Measurements from ENCODE around the gene ZNF583. TPM values are rescaled to one million over a fixed set of nuclear protein-coding genes. Genes with fewer than 3 reads are reported as not detected.

The ZNF583 gene
- total RNA-seq, 1 donor from 2014 or later: 9.1 TPM

DNA sequence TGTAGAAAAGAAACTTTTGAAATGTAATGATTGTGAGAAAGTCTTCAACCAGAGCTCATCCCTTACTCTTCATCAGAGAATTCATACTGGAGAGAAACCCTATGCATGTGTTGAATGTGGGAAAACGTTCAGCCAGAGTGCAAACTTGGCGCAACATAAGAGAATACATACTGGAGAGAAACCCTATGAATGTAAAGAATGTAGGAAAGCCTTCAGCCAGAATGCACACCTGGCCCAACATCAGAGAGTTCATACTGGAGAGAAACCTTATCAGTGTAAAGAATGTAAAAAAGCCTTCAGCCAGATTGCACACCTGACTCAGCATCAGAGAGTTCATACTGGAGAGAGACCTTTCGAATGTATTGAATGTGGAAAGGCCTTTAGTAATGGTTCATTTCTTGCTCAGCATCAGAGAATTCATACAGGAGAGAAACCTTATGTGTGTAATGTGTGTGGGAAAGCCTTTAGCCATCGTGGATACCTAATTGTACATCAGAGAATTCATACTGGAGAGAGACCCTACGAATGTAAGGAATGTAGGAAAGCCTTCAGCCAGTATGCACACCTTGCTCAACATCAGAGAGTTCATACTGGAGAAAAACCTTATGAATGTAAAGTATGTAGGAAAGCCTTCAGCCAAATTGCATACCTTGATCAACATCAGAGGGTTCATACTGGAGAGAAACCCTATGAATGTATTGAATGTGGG, 19.3 kb downstream of the ZNF583 start:
- H3K36me3 Mint-ChIP-seq: peaks cover 72% of the 10 kb centered on the region
- TF ChIP-seq, protein P1, sequence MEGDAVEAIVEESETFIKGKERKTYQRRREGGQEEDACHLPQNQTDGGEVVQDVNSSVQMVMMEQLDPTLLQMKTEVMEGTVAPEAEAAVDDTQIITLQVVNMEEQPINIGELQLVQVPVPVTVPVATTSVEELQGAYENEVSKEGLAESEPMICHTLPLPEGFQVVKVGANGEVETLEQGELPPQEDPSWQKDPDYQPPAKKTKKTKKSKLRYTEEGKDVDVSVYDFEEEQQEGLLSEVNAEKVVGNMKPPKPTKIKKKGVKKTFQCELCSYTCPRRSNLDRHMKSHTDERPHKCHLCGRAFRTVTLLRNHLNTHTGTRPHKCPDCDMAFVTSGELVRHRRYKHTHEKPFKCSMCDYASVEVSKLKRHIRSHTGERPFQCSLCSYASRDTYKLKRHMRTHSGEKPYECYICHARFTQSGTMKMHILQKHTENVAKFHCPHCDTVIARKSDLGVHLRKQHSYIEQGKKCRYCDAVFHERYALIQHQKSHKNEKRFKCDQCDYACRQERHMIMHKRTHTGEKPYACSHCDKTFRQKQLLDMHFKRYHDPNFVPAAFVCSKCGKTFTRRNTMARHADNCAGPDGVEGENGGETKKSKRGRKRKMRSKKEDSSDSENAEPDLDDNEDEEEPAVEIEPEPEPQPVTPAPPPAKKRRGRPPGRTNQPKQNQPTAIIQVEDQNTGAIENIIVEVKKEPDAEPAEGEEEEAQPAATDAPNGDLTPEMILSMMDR (IDR thresholded peaks at IDR 0.05; ENCODE audit: unreplicated experiment): no peak
- no peak overlapping the region for H3K27ac Mint-ChIP-seq
- no peak for DNase-seq (ENCODE audit: low spot score in 2 of 2, unreplicated experiment in 2 of 2)
- H3K4me3 Mint-ChIP-seq: no peak overlapping the region
- peaks cover 87% of the 10 kb centered on the region for H3K9me3 Mint-ChIP-seq
- no peaks in the 10 kb centered on the region for H3K4me1 Mint-ChIP-seq
- H3K27me3 Mint-ChIP-seq (ENCODE audit: low read depth): no peaks in the 10 kb centered on the region

DNA sequence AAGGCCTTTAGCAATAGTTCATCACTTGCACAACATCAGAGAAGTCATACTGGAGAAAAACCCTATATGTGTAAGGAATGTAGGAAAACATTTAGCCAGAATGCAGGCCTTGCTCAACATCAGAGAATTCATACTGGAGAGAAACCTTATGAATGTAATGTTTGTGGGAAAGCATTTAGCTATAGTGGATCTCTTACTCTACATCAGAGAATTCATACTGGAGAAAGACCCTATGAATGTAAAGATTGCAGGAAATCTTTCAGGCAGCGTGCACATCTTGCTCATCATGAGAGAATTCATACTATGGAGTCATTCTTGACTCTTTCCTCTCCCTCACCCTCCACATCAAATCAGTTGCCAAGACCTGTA, 19.8 kb downstream of the ZNF583 start:
- peaks cover 84% of the 10 kb centered on the region for H3K9me3 Mint-ChIP-seq
- H3K4me1 Mint-ChIP-seq: no peaks in the 10 kb centered on the region
- TF ChIP-seq, protein P1 (IDR thresholded peaks at IDR 0.05; ENCODE audit: unreplicated experiment): no peak
- peaks cover 67% of the 10 kb centered on the region for H3K36me3 Mint-ChIP-seq
- no peak for DNase-seq (ENCODE audit: low spot score in 2 of 2, unreplicated experiment in 2 of 2)
- no peaks in the 10 kb centered on the region for H3K27me3 Mint-ChIP-seq (ENCODE audit: low read depth)
- no peak overlapping the region for H3K4me3 Mint-ChIP-seq
- no peak overlapping the region for H3K27ac Mint-ChIP-seq

DNA sequence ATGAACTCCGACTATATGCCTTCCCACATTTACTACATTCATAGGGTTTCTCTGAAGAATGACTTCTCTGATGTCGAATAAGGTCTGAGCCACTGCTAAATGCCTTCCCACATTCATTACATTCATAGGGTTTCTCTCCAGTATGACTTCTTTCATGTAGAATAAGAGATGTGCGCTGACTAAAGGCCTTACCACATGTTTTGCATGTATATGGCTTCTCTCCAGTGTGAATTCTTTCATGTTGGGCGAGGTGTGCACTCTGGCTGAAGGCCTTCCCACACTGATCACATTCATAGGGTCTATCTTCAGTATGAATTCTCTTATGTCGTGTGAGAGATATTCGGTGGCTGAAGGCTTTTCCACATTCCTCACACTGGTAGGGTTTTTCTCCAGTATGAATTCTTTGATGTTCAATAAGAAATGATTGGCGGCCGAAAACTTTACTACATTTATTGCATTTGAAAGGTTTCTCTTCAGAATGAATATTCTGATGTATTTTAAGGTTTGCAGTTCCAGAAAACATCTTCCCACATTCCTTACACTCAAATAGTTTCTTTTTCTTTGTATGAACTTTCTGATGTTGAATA, 37.2 kb downstream of the ZNF583 start:
- H3K4me1 Mint-ChIP-seq: no peaks in the 10 kb centered on the region
- peaks cover 61% of the 10 kb centered on the region for H3K9me3 Mint-ChIP-seq
- no peak overlapping the region for H3K27ac Mint-ChIP-seq
- TF ChIP-seq, protein P1 (IDR thresholded peaks at IDR 0.05; ENCODE audit: unreplicated experiment): no peak
- no peak for DNase-seq (ENCODE audit: low spot score in 2 of 2, unreplicated experiment in 2 of 2)
- peaks cover 3% of the 10 kb centered on the region for H3K36me3 Mint-ChIP-seq
- H3K27me3 Mint-ChIP-seq (ENCODE audit: low read depth): no peaks in the 10 kb centered on the region
- H3K4me3 Mint-ChIP-seq: no peak overlapping the region

DNA sequence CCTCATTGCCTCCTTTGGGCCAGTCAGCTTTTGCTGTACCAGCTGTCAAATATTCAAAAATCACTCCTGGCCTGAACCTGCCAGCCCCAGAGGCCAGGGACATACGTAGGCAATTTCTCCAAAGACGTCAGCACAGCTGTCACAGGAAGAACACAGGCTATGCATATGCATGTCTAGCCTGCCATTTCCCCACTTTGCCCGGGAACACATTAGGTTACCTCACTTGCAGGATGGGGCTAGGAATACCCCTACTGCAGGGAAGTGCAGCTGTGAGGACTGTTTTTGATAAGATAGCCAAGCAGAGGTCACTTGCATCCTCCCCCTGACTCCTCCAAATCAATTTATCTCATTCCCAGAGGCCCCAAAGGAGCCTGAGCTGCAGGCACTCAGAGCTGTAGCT, 70.2 kb downstream of the ZNF583 start:
- TF ChIP-seq, protein P1 (IDR thresholded peaks at IDR 0.05; ENCODE audit: unreplicated experiment): no peak
- Mint-ChIP-seq H3K27ac (no peak overlapping the region), H3K36me3 (peaks cover 10% of the 10 kb centered on the region), H3K4me1 (no peaks in the 10 kb centered on the region), H3K9me3 (peaks cover 72% of the 10 kb centered on the region), H3K4me3 (no peak overlapping the region), H3K27me3 (ENCODE audit: low read depth) (no peaks in the 10 kb centered on the region)
- no peak for DNase-seq (ENCODE audit: low spot score in 2 of 2, unreplicated experiment in 2 of 2)

DNA sequence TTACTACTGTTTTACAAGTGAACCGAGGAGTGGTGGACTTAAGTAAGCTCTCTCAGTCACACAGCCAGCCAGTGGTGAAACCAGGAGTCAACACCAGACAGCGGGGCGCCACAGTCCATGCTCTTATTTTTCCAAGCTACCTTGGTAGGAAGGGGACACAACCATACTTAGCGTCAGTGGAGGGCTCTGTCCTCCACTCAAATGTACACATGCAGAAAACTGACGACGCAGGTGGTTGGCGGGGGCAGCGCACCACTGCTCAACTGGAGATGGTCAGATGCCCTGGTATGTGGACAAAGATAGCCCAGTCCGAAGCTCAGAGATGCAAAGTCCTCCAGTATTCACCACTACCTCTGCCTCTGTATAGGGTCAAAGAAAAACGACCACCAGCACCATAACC, 72.0 kb downstream of the ZNF583 start:
- Mint-ChIP-seq H3K9me3 (peaks cover 82% of the 10 kb centered on the region), H3K4me3 (no peak overlapping the region), H3K36me3 (peaks cover 10% of the 10 kb centered on the region), H3K27ac (no peak overlapping the region), H3K27me3 (ENCODE audit: low read depth) (no peaks in the 10 kb centered on the region), H3K4me1 (no peaks in the 10 kb centered on the region)
- no peak for DNase-seq (ENCODE audit: low spot score in 2 of 2, unreplicated experiment in 2 of 2)
- TF ChIP-seq, protein P1 (IDR thresholded peaks at IDR 0.05; ENCODE audit: unreplicated experiment): no peak

Other genes starting within 250 kb of the ZNF583 start
- gene GALP, start 228.3 kb upstream of the ZNF583 start, total RNA-seq: not detected in 3 replicates
- gene ZSCAN5B, start 206.5 kb upstream of the ZNF583 start, total RNA-seq: 0.13 TPM in 1 of 3 replicates, not detected in the others
- not detected in 3 replicates for gene ZSCAN5C, start 202.1 kb upstream of the ZNF583 start, total RNA-seq
- gene EDDM13, start 131.6 kb upstream of the ZNF583 start, total RNA-seq: not detected in 3 replicates
- gene ZSCAN5A, start 89.5 kb upstream of the ZNF583 start, total RNA-seq: 14.8 to 18.8 TPM (median 15.3 TPM) in 3 replicates
- gene ZNF582, start 10.8 kb upstream of the ZNF583 start, total RNA-seq: 5.1 to 5.6 TPM (median 5.1 TPM) in 3 replicates
- not detected in 3 replicates for gene ZNF667, start 73.0 kb downstream of the ZNF583 start, total RNA-seq
- not detected in 3 replicates for gene ZNF471, start 103.5 kb downstream of the ZNF583 start, total RNA-seq
- gene ZFP28, start 134.6 kb downstream of the ZNF583 start, total RNA-seq: 10.2 to 10.7 TPM (median 10.5 TPM) in 3 replicates
- 4.7 to 6.1 TPM (median 5.4 TPM) in 3 replicates for gene ZNF470, start 163.1 kb downstream of the ZNF583 start, total RNA-seq
- 17.5 to 19.5 TPM (median 18.0 TPM) in 3 replicates for gene ZNF71, start 191.0 kb downstream of the ZNF583 start, total RNA-seq
- 1.6 to 2.6 TPM (median 2.1 TPM) in 3 replicates for gene SMIM17, start 238.8 kb downstream of the ZNF583 start, total RNA-seq